ENCODE data around the gene ARMC5.

- TF ChIP-seq CTCF (conservative IDR thresholded peaks at IDR 0.05), result no peak
- TF ChIP-seq ZFX (IDR thresholded peaks at IDR 0.05), result no peak
Observed at GRCh38 chr16:31499928-31500327, 40.6 kb downstream of the ARMC5 start.
